GM20000 (cell line): ENCODE data around the gene EMC10.

Source experiments
- DNase-seq: peaks from one replicate; pipeline ENCODE4 v3.0.0; 2012; ENCODE audit warnings: low spot score
- TF ChIP-seq, protein P1 (sequence below): IDR thresholded peaks from 2 replicates; pipeline ENCODE4 v1.5.1; 2012; ENCODE audit warnings: mild to moderate bottlenecking, control low read depth; ENCODE audit errors: extremely low read depth, missing control alignments

Gene EMC10

DNA sequence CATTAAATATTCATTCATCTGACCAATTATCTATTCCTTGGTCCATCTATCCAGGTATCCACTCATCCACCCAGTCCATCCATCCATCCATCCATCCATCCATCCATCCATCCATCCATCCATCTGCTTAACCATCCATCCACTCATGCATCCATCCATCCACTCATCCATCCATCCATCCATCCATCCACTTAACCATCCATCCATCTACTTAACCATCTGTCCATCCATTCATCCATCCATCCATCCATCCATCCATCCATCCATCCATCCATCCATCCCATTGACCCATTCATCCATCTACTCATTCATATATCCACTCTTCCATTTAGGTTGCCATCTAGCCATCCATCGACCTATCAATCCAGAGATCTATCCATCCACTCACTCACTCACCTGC lies 32.2 kb upstream of the EMC10 start:
- DNase-seq = no peak
- TF ChIP-seq, protein P1, sequence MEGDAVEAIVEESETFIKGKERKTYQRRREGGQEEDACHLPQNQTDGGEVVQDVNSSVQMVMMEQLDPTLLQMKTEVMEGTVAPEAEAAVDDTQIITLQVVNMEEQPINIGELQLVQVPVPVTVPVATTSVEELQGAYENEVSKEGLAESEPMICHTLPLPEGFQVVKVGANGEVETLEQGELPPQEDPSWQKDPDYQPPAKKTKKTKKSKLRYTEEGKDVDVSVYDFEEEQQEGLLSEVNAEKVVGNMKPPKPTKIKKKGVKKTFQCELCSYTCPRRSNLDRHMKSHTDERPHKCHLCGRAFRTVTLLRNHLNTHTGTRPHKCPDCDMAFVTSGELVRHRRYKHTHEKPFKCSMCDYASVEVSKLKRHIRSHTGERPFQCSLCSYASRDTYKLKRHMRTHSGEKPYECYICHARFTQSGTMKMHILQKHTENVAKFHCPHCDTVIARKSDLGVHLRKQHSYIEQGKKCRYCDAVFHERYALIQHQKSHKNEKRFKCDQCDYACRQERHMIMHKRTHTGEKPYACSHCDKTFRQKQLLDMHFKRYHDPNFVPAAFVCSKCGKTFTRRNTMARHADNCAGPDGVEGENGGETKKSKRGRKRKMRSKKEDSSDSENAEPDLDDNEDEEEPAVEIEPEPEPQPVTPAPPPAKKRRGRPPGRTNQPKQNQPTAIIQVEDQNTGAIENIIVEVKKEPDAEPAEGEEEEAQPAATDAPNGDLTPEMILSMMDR = no peak

DNA sequence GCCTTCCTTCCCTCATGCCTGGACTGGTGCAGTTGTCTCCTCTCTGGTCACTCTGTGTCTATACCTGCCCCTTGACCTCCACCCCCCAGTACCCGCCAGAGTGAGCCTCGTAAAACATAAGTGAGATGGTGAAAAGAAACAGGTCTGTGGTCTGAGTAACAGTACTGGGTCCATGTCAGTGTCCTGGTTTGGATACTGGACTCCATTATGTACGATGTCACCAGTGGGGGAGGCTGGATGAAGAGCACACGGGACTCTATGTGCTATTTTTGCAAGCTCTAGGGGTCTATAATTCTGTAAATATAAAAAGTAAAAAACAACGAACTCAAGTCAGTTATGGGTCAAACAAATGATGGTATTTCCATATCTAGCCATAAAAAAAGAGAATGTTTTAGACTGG lies 29.3 kb upstream of the EMC10 start:
- TF ChIP-seq, protein P1 = no peak
- no peak for DNase-seq

DNA sequence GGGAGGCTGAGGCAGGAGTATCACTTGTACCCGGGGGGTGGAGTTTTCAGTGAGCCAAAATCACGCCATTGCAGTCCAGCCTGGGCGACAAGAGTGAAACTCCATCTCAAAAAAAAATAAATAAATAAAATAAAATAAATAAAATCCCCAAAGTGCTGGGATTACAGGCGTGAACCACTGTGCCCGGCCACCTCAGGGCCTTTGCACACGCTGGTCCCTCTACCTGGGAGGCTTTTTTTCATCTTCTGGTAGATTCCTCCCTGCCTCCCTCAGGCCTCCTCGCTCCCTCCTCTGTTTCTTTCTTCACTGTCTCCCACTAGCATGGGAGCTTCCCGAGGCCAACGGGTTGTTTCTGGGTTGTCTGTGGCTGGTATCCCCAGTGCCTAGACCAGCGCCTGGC lies 28.6 kb upstream of the EMC10 start:
- TF ChIP-seq, protein P1 = no peak
- no peak for DNase-seq

DNA sequence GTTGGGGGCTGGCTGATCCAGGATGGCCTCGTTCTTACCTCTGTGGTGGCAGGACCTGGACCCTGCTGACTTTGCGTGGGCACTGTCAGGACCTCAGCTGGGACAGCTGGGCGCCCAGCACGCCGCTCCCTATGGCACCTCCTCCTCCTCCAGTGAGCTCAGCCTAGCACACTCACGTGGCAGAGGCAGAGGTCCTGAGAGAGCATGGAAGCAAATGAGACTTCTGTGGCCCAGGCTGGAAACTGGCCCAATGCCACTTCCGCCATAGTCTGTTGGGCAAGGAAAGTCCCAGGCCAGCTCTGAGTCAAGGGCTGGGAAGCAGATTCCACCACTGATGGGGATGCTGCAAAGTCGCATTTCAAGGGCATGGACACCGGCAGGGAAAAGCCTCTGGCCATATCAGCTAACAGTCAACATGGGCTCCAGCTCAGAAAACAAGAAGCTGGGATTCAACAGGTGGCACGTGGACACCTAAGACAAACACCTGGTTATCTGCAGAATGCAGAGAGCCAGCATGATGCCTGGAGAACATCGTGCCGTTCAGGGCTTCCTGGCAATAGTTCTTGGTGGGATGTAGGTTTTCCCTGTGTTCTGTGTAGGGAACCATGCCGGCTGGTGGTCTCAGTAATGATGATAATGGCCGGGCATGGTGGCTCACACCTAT lies 26.9 kb upstream of the EMC10 start:
- DNase-seq = no peak
- TF ChIP-seq, protein P1 = no peak

DNA sequence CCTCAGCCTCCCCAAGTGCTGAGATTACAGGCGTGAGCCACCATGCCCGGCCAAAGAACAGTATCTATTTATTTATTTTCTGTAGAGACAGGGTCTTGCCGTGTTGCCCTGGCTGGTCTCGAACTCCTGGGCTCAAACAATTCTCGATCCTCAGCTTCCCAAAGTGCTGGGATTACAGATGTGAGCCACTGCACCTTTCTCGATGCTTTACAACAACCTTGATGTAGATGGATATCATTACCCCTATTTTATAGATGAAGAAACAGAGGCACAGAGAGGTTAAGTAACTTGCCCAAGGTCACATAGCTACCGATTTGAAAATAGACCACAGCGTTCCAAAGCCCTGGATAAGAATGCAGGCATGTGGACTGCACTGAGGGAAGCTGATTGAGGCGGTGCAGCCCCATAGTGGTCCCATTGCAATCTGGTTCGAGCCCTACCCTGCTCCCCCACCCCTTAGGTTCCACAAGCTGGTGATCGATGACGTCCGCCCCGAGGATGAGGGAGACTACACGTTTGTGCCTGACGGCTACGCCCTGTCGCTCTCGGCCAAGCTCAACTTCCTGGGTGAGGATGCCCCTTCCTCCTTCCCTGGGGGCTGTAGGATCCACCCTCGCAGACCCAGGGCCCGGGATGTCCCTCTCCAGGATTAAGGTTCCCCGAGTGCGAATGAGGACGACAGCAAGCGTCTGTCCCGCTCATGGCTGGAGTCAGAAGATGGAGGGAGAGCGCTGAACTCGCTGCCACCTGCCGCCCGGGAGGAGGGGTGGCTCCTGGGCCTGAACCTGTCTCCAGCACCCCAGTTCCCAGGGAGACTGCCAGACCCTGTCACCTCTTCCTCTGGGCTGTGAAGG lies 25.7 kb upstream of the EMC10 start:
- DNase-seq = no peak
- TF ChIP-seq, protein P1 = no peak

DNA sequence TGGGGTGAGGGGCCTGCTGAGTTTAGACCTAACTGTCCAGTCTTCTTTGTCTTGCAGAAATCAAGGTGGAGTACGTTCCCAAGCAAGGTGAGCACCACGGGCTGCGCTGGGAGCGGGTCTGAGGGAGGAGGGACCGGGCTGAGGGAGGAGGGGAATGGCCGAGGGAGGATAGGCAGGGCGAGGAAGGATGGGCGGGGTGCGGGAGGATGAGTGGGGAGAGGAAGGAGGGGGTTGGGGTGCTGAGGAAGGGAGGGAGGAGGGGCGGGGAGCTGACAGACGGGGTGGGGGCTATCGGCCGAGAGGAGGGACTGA lies 25.1 kb upstream of the EMC10 start:
- no peak for DNase-seq
- TF ChIP-seq, protein P1 = no peak

DNA sequence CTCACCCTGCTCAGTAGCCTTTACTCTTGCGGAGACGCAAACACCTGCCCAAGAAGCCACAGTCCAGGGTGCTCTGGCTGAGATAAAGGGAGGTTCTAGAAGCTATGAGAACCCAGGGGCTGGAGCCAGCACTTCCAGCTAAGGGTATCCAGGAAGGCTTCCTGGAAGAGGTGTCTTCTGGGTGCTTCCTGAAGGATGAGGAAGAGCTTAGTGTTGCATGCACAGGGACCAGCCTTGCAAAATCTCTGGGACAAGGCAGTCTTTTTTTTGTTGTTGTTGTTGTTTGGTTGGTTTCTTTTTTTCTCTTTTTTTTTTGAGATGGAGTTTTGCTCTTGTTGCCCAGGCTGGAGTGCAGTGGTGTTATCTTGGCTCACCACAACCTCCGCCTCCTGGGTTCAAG lies 23.1 kb upstream of the EMC10 start:
- DNase-seq = no peak
- TF ChIP-seq, protein P1 = no peak
